Right atrium auricular region (tissue), 2 donors: ENCODE data around the gene NDST1. TPM values are rescaled to one million over a fixed set of nuclear protein-coding genes. Genes with fewer than 3 reads are reported as not detected.

Experiments
- DNase-seq: peaks from one replicate; pipeline ENCODE4 v3.0.0-alpha.2; 2019; ENCODE audit warnings: low spot score
- H3K27ac ChIP-seq, 2 donors: fragments of 200-600 bp; sonication (generic); 1 replicate in 1 of 2; 2 replicates in 1 of 2; pipeline ENCODE4 v1.5.1; 2016 to 2019
- H3K27me3 ChIP-seq, 2 donors: fragments of 200-600 bp; sonication (generic); one replicate each; pipeline versions ENCODE4 v1.5.1 to v1.6.0; 2017 to 2019
- H3K36me3 ChIP-seq: fragments of 200-600 bp; sonication (generic); one replicate; pipeline ENCODE4 v1.5.1; 2016
- H3K4me1 ChIP-seq, 2 donors: fragments of 200-600 bp; sonication (generic); one replicate each; pipeline versions ENCODE4 v1.5.1 to v1.6.0; 2017 to 2019
- H3K4me3 ChIP-seq, 2 donors: fragments of 200-600 bp; sonication (generic); 1 replicate in 1 of 2; 2 replicates in 1 of 2; pipeline ENCODE4 v1.5.1; 2017 to 2019; ENCODE audit warnings: mild to moderate bottlenecking in 1 of 2, moderate library complexity in 1 of 2
- H3K9me3 ChIP-seq, 2 donors: fragments of 200-600 bp; sonication (generic); one replicate each; pipeline ENCODE4 v1.5.1; 2019
- CTCF ChIP-seq, 2 donors: fragments of 200-600 bp; sonication (generic); IDR thresholded peaks; one replicate each; pipeline ENCODE4 v1.5.1; 2019; ENCODE audit warnings: antibody characterized with exemption in 2 of 2
- total RNA-seq, 2 donors: library from RNA; depleted of rRNA; stranded (reverse); fragments of >200 nt; gene quantifications; one replicate each; pipeline ENCODE4 v1.1.0, GENCODE V29; 2016

Gene NDST1
- total RNA-seq, 2 donors from 2014 or later: 81.4 to 91.8 TPM

GRCh38 chr5:150567031-150567717 lies 59.2 kb downstream of the NDST1 start:
- no peak overlapping the region for H3K27ac ChIP-seq
- no peak for DNase-seq
- H3K4me3 ChIP-seq: no peak overlapping the region
- H3K4me1 ChIP-seq: no peaks in the 10 kb centered on the region
- no peaks in the 10 kb centered on the region for H3K27me3 ChIP-seq
- no peak for TF ChIP-seq CTCF (IDR thresholded peaks at IDR 0.05)
- no peaks in the 10 kb centered on the region for H3K36me3 ChIP-seq
- H3K9me3 ChIP-seq: no peaks in the 10 kb centered on the region

GRCh38 chr5:150568663-150569062 lies 60.7 kb downstream of the NDST1 start:
- no peaks in the 10 kb centered on the region for H3K4me1 ChIP-seq
- TF ChIP-seq CTCF (IDR thresholded peaks at IDR 0.05): no peak
- no peak for DNase-seq

GRCh38 chr5:150570333-150570732 lies 62.4 kb downstream of the NDST1 start:
- H3K4me1 ChIP-seq: no peaks in the 10 kb centered on the region
- H3K27me3 ChIP-seq: no peaks in the 10 kb centered on the region
- no peaks in the 10 kb centered on the region for H3K36me3 ChIP-seq
- DNase-seq: no peak
- H3K4me3 ChIP-seq: no peak overlapping the region
- no peak overlapping the region for H3K27ac ChIP-seq
- no peaks in the 10 kb centered on the region for H3K9me3 ChIP-seq
- TF ChIP-seq CTCF (IDR thresholded peaks at IDR 0.05): no peak

More at GRCh38 chr5:150568663-150569062, 60.7 kb downstream of the NDST1 start:
- H3K4me3 ChIP-seq: no peak overlapping the region
- no peaks in the 10 kb centered on the region for H3K36me3 ChIP-seq
- H3K9me3 ChIP-seq: no peaks in the 10 kb centered on the region
- no peaks in the 10 kb centered on the region for H3K27me3 ChIP-seq
- no peak overlapping the region for H3K27ac ChIP-seq

- no peaks in the 10 kb centered on the region for H3K27me3 ChIP-seq
- H3K4me1 ChIP-seq: no peaks in the 10 kb centered on the region
- H3K36me3 ChIP-seq: no peaks in the 10 kb centered on the region
- H3K4me3 ChIP-seq: no peak overlapping the region
- no peak for TF ChIP-seq CTCF (IDR thresholded peaks at IDR 0.05)
- no peaks in the 10 kb centered on the region for H3K9me3 ChIP-seq
- no peak overlapping the region for H3K27ac ChIP-seq
- DNase-seq: no peak
These were observed 63.9 kb downstream of the NDST1 start for GRCh38 chr5:150571836-150572235.

GRCh38 chr5:150573216-150573615 lies 65.3 kb downstream of the NDST1 start:
- H3K27ac ChIP-seq: no peak overlapping the region
- H3K4me3 ChIP-seq: no peak overlapping the region
- no peak for DNase-seq
- H3K9me3 ChIP-seq: no peaks in the 10 kb centered on the region
- H3K4me1 ChIP-seq: no peaks in the 10 kb centered on the region
- no peaks in the 10 kb centered on the region for H3K27me3 ChIP-seq
- H3K36me3 ChIP-seq: no peaks in the 10 kb centered on the region
- TF ChIP-seq CTCF (IDR thresholded peaks at IDR 0.05): no peak
